Measurements from ENCODE around the gene RAB4A.
"Not testable (repeated sequence)": the region's sequence is repeated elsewhere in the genome, so short reads cannot be mapped to it uniquely, and the experiment has no call there.

The RAB4A gene

DNA sequence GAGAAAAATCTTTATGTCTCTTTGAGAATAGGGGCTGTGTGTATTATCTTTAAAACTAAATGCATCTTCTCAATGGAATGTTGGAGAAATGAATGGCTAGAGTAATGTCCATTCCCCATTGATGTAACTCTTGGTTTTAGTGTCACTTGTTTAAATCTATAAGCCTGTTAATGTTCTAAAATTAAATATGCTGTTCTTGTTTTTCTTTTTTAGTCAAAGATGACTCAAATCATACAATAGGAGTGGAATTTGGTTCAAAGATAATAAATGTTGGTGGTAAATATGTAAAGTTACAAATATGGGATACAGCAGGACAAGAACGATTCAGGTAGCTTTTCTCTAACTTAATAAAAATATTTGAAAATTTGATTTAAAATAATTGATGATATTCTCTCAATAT, 17.6 kb downstream of the RAB4A start:
- Histone ChIP-seq H3K4me2 (ENCODE audit: low read length) (no peak overlapping the region), H3K9ac (ENCODE audit: low read depth, low read length) (no peak overlapping the region), H3K9me3 (replicated peaks; ENCODE audit: low read length) (no peaks in the 10 kb centered on the region), H3K27me3 (ENCODE audit: control insufficient read depth, insufficient read depth, low read length) (no peaks in the 10 kb centered on the region), H3K4me1 (ENCODE audit: control insufficient read depth, insufficient read depth, low read length) (peaks cover 3% of the 10 kb centered on the region), H3K4me3 (ENCODE audit: low read length) (no peak overlapping the region), H3K36me3 (ENCODE audit: insufficient read depth, low read length) (peaks cover 22% of the 10 kb centered on the region)

DNA sequence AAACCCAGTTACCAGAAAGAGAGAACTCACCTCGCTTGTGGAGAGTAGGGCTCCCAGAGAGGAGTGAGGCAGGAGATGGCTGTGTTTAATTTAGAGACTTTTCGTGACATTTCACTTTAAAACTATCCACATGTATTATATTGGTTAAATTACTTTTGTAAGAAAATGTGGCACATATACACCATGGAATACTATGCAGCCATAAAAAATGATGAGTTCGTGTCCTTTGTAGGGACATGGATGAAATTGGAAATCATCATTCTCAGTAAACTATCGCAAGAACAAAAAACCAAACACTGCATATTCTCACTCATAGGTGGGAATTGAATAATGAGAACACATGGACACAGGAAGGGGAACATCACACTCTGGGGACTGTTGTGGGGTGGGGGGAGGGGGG, 20.8 kb downstream of the RAB4A start:
- H3K4me1 ChIP-seq (ENCODE audit: control insufficient read depth, insufficient read depth, low read length); H3K27me3 ChIP-seq (ENCODE audit: control insufficient read depth, insufficient read depth, low read length); H3K9ac ChIP-seq (ENCODE audit: low read depth, low read length); H3K4me2 ChIP-seq (ENCODE audit: low read length); H3K4me3 ChIP-seq (ENCODE audit: low read length); H3K9me3 ChIP-seq (replicated peaks; ENCODE audit: low read length): not testable (repeated sequence)
- peaks cover 22% of the 10 kb centered on the region for H3K36me3 ChIP-seq (ENCODE audit: insufficient read depth, low read length)

DNA sequence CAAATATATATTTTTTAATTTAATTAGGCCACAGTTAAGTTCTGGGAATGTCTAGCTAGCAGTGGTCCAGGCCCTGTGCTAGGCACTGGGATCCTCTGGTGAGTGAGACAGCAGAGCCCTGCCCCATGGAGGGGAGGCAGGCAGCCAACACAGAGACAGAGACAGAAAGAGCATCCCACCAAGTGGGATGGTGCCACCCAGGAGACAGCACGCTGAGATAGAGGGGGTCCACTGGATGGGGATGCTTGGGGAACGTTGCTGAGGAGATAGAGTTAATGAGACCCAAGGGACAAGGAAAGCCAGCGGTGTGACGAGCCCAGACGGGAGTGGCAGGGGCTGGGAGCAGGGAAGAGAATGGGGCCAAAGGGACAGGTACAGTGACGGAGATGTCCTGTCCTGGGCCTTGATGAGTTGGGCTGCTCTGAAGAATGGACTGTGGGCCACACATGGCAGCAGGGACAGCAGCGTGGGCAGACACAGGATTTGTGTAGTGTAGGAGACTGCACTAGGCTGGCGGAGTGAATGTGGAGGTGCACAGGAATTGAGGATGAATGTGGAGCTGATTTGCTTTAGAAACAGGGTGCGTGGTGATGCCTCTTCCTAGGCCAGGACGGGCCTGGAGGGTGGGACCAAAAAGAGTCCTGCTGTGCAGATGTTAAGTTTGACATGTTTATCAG, 22.8 kb downstream of the RAB4A start:
- H3K4me2 ChIP-seq (ENCODE audit: low read length), result no peak overlapping the region
- no peak overlapping the region for H3K9ac ChIP-seq (ENCODE audit: low read depth, low read length)
- H3K4me1 ChIP-seq (ENCODE audit: control insufficient read depth, insufficient read depth, low read length), result no peaks in the 10 kb centered on the region
- peaks cover 31% of the 10 kb centered on the region for H3K36me3 ChIP-seq (ENCODE audit: insufficient read depth, low read length)
- no peak overlapping the region for H3K4me3 ChIP-seq (ENCODE audit: low read length)
- H3K9me3 ChIP-seq (replicated peaks; ENCODE audit: low read length), result no peaks in the 10 kb centered on the region
- H3K27me3 ChIP-seq (ENCODE audit: control insufficient read depth, insufficient read depth, low read length), result no peaks in the 10 kb centered on the region

DNA sequence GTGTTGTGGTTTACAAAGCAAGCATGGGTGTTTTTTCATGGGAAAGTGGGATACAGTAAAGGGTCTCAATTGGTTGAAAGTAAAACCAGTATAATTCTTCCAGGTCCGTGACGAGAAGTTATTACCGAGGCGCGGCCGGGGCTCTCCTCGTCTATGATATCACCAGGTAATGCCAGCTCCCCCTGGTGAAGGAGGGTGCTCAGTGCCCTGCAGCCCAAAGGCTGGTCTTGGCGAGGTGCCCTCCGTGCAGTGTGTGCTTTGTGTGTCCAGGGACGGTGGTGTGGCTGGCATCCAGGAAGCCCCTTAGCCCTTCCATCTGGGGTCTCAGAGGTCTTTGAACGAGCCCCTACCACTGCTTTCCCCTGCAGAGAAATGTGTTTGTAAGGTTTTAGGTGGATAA, 24.8 kb downstream of the RAB4A start:
- H3K36me3 ChIP-seq (ENCODE audit: insufficient read depth, low read length), result peaks cover 38% of the 10 kb centered on the region
- H3K9me3 ChIP-seq (replicated peaks; ENCODE audit: low read length), result no peaks in the 10 kb centered on the region
- no peak overlapping the region for H3K4me3 ChIP-seq (ENCODE audit: low read length)
- no peak overlapping the region for H3K4me2 ChIP-seq (ENCODE audit: low read length)
- H3K27me3 ChIP-seq (ENCODE audit: control insufficient read depth, insufficient read depth, low read length), result no peaks in the 10 kb centered on the region
- H3K9ac ChIP-seq (ENCODE audit: low read depth, low read length), result no peak overlapping the region
- H3K4me1 ChIP-seq (ENCODE audit: control insufficient read depth, insufficient read depth, low read length), result no peaks in the 10 kb centered on the region

DNA sequence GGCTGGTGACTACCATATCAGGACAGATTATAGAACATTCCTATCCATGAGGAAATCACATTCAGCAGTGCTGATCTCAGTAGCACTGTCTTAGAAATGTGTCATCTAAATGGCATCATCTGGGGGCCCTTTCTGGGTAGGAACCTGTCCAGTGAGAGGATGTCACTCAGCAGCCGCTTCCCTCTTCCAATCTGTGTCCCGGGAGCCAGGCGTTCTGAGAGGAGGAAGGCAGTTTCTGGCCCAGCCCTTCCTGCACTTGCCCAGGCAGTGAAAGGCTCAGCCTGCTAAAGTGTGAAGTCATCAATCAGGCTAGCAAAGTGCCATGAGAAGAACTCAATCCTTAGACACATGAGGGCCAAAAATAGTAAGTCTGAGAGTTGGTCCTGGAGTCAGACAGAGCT, 25.6 kb downstream of the RAB4A start:
- Histone ChIP-seq H3K9ac (ENCODE audit: low read depth, low read length) (no peak overlapping the region), H3K27me3 (ENCODE audit: control insufficient read depth, insufficient read depth, low read length) (no peaks in the 10 kb centered on the region), H3K9me3 (replicated peaks; ENCODE audit: low read length) (no peaks in the 10 kb centered on the region), H3K4me2 (ENCODE audit: low read length) (no peak overlapping the region), H3K4me1 (ENCODE audit: control insufficient read depth, insufficient read depth, low read length) (no peaks in the 10 kb centered on the region), H3K36me3 (ENCODE audit: insufficient read depth, low read length) (peaks cover 36% of the 10 kb centered on the region), H3K4me3 (ENCODE audit: low read length) (no peak overlapping the region)

DNA sequence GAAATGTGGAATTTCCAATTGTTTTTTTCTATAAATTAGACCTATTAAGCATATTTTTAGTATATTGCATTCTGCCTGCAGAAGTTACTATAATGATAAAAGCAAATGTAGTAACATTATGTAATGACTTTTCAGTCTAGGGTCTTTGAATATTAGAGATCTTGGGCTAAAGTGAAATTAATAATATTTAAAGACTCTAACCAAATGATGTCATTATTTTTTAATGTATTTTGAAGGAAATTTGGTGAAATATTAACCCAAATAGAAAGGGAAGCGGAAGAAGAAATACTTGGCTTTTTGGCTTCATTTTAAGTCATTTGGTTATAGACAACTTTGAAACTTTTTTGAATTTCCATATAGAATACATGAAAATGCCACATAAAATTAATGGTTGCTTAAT, 26.8 kb downstream of the RAB4A start:
- H3K4me3 ChIP-seq (ENCODE audit: low read length), result no peak overlapping the region
- H3K27me3 ChIP-seq (ENCODE audit: control insufficient read depth, insufficient read depth, low read length), result no peaks in the 10 kb centered on the region
- H3K36me3 ChIP-seq (ENCODE audit: insufficient read depth, low read length), result peaks cover 35% of the 10 kb centered on the region
- no peak overlapping the region for H3K4me2 ChIP-seq (ENCODE audit: low read length)
- no peak overlapping the region for H3K9ac ChIP-seq (ENCODE audit: low read depth, low read length)
- H3K9me3 ChIP-seq (replicated peaks; ENCODE audit: low read length), result no peaks in the 10 kb centered on the region
- no peaks in the 10 kb centered on the region for H3K4me1 ChIP-seq (ENCODE audit: control insufficient read depth, insufficient read depth, low read length)

DNA sequence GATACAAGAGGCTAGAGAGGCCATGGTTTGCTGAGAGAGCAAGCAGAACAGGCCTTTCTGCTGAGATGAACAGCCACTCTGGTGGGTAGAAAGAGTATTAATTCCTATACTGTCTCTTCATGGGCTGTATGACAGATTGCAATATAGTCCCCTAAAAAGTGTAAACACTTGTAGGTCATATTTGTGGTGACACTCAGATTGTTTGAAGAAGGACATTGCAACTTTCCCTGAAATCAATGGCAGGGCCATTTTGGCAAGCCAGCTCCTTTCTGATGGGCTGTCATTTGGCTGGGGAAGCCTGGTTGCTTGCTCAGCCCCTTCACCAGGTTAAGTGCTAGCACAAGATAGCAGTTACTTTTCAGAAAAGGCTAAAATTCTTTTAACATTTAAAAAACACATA, 27.5 kb downstream of the RAB4A start:
- H3K4me3 ChIP-seq (ENCODE audit: low read length), result no peak overlapping the region
- no peak overlapping the region for H3K9ac ChIP-seq (ENCODE audit: low read depth, low read length)
- H3K4me2 ChIP-seq (ENCODE audit: low read length), result no peak overlapping the region
- no peaks in the 10 kb centered on the region for H3K27me3 ChIP-seq (ENCODE audit: control insufficient read depth, insufficient read depth, low read length)
- H3K4me1 ChIP-seq (ENCODE audit: control insufficient read depth, insufficient read depth, low read length), result no peaks in the 10 kb centered on the region
- H3K9me3 ChIP-seq (replicated peaks; ENCODE audit: low read length), result no peaks in the 10 kb centered on the region
- H3K36me3 ChIP-seq (ENCODE audit: insufficient read depth, low read length), result peaks cover 42% of the 10 kb centered on the region

DNA sequence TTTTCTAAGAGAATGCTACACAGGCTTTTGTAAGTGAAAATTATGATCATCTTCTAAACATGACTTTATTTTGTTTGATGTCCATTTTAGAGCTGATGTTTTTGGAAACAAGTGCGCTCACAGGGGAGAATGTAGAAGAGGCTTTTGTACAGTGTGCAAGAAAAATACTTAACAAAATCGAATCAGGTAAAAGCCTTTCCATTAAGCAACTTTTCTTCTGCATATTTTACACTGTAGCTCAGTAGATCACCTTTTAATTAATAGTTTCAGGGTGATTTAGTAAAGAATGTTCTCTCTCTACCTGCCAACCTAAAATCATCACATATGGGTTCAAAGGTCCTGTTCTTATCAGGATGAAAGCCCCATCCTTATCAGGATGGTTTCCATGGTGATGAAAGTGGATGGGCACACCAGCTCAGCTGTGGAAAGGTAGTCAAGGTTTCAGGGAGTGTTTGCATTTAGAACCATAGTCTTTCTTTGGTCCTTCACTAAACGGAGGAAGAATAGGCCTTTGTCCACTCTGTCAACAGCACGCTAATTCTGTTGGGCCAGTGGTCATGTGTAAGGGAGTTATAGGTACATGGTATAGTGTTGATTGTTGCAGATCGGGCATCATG, 28.1 kb downstream of the RAB4A start:
- Histone ChIP-seq H3K4me1 (ENCODE audit: control insufficient read depth, insufficient read depth, low read length) (no peaks in the 10 kb centered on the region), H3K27me3 (ENCODE audit: control insufficient read depth, insufficient read depth, low read length) (no peaks in the 10 kb centered on the region), H3K9ac (ENCODE audit: low read depth, low read length) (no peak overlapping the region), H3K36me3 (ENCODE audit: insufficient read depth, low read length) (peaks cover 47% of the 10 kb centered on the region), H3K4me3 (ENCODE audit: low read length) (no peak overlapping the region), H3K9me3 (replicated peaks; ENCODE audit: low read length) (no peaks in the 10 kb centered on the region), H3K4me2 (ENCODE audit: low read length) (no peak overlapping the region)

DNA sequence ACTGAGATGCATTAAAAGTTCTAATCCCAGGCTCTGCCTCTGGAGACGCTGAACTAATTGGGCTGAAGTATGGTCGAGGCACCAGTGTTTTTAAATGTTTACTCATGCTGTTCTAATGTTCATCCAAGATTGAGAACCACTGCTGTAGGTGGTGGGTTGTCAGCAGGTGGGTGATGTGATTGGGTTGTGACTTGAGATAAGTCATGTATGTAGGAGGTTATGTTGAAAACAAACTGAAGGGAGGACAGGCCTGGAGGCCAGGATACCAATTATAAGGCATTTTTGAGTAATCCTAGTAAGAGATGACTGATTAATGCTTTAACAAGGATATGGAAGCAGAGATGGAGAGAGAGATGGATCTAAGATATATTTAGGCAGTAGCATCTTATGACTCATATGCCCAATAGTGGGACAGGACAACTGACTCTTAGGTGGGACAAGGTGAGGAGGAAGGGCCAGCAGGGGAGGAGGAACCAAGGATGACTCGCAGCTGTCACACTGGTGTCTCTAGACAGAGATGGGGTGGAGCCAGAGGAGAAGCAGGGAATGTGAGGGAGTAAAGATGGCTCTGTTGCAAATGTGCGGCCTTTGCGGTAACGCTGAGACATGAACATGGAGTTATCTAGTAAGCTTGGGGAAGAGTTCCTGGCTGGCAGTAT, 29.3 kb downstream of the RAB4A start:
- Histone ChIP-seq H3K4me1 (ENCODE audit: control insufficient read depth, insufficient read depth, low read length) (no peaks in the 10 kb centered on the region), H3K9me3 (replicated peaks; ENCODE audit: low read length) (no peaks in the 10 kb centered on the region), H3K36me3 (ENCODE audit: insufficient read depth, low read length) (peaks cover 52% of the 10 kb centered on the region), H3K27me3 (ENCODE audit: control insufficient read depth, insufficient read depth, low read length) (no peaks in the 10 kb centered on the region), H3K4me2 (ENCODE audit: low read length) (no peak overlapping the region), H3K9ac (ENCODE audit: low read depth, low read length) (no peak overlapping the region), H3K4me3 (ENCODE audit: low read length) (no peak overlapping the region)

DNA sequence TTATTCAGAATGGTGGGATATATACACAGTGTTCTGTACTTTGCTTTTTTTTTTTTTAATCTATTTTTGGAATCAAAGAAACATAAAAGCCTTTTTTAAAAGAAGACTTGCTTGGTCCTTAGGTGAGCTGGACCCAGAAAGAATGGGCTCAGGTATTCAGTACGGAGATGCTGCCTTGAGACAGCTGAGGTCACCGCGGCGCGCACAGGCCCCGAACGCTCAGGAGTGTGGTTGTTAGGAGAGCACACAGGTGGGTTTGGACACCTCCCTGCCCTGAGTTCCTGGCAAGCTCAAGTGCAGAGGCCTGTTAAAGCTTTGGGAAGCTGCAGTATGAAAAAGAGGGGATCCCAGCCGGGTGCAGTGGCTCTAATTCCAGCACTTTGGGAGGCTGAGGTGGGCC, 31.8 kb downstream of the RAB4A start:
- Histone ChIP-seq H3K27me3 (ENCODE audit: control insufficient read depth, insufficient read depth, low read length) (no peaks in the 10 kb centered on the region), H3K4me2 (ENCODE audit: low read length) (no peak overlapping the region), H3K36me3 (ENCODE audit: insufficient read depth, low read length) (peaks cover 61% of the 10 kb centered on the region), H3K9ac (ENCODE audit: low read depth, low read length) (no peak overlapping the region), H3K4me3 (ENCODE audit: low read length) (no peak overlapping the region), H3K9me3 (replicated peaks; ENCODE audit: low read length) (no peaks in the 10 kb centered on the region), H3K4me1 (ENCODE audit: control insufficient read depth, insufficient read depth, low read length) (no peaks in the 10 kb centered on the region)

DNA sequence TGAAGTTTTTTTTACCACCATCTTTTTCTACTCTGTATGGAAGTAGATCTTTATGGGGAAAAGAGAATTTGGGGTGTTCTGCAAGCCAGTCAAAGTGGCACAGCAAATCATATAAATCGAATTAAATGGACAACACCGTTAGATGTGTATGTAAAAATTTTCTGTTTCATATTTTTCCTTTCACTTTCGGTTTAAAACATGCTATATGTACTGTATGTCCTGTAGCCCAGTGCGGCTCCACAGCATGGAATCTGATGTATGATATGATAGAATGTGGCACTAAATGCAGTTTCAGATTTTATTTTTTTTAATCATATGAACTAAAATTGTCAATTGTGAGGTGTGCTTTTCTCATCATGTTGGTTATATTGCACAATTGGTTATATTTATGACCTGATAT, 32.9 kb downstream of the RAB4A start:
- Histone ChIP-seq H3K4me3 (ENCODE audit: low read length) (no peak overlapping the region), H3K9ac (ENCODE audit: low read depth, low read length) (no peak overlapping the region), H3K4me1 (ENCODE audit: control insufficient read depth, insufficient read depth, low read length) (no peaks in the 10 kb centered on the region), H3K9me3 (replicated peaks; ENCODE audit: low read length) (no peaks in the 10 kb centered on the region), H3K36me3 (ENCODE audit: insufficient read depth, low read length) (peaks cover 56% of the 10 kb centered on the region), H3K27me3 (ENCODE audit: control insufficient read depth, insufficient read depth, low read length) (no peaks in the 10 kb centered on the region), H3K4me2 (ENCODE audit: low read length) (no peak overlapping the region)

DNA sequence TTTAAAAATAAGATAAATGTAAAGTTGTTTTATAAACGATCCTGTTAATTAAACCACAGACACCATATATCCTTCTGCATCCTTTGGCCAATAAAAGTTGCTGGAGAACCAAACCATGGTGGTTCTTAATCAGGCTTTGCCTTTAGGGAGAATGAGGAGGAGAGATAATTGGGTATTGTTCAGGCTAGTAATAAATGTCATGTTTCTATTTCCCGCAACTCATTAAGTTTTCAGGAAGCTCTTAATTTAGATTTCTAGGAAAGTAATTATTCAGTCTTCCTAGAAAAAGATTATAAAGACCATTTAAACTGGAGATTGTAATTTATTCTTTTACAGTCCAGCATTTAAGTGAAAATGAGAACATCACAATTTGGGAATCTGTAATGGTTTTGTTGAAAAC, 34.5 kb downstream of the RAB4A start:
- Histone ChIP-seq H3K9me3 (replicated peaks; ENCODE audit: low read length) (no peaks in the 10 kb centered on the region), H3K4me1 (ENCODE audit: control insufficient read depth, insufficient read depth, low read length) (no peaks in the 10 kb centered on the region), H3K4me2 (ENCODE audit: low read length) (no peak overlapping the region), H3K36me3 (ENCODE audit: insufficient read depth, low read length) (peaks cover 41% of the 10 kb centered on the region), H3K27me3 (ENCODE audit: control insufficient read depth, insufficient read depth, low read length) (no peaks in the 10 kb centered on the region), H3K9ac (ENCODE audit: low read depth, low read length) (no peak overlapping the region), H3K4me3 (ENCODE audit: low read length) (no peak overlapping the region)

All from skeletal muscle satellite cell (primary cell).